DMS153 treated with DMSO at 0.1 percent for 48 hours (cell line): ENCODE results near the gene CFAP251.
"Not testable (repeated sequence)": the region's sequence is repeated elsewhere in the genome, so short reads cannot be mapped to it uniquely, and the experiment has no call there.

Experiments
- DNase-seq: peaks from one replicate; lab custom pipeline; 2025; ENCODE audit not compliant: unreplicated experiment; lab: John Stamatoyannopoulos, UW

CFAP251 gene

GRCh38 chr12:121974026-121974985 lies 55.9 kb downstream of the CFAP251 start:
- DNase-seq, result no peak

DNA sequence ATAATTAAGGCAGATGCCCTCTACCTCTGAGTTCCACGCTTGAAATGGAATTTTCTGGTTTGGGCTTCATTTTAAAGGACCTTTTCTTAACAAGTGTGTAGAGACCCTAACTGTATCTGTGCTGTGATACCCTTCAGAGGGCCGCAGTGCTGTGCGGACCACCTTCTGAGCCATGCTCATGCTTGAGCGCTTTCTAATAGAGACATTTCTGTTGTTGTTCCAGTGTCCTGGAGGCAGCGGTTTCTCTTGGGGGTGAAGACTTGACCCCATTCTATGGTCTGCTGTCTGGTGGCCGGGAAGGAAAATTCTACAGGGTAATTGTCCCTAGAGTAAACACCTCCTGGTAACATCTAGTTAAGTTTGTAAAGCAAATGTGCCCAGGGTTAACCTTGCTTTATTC lies 56.6 kb downstream of the CFAP251 start:
- DNase-seq, result no peak

GRCh38 chr12:121976950-121977349 lies 58.6 kb downstream of the CFAP251 start:
- DNase-seq, result no peak

- DNase-seq, result no peak
Observed at GRCh38 chr12:121980191-121980891, 61.9 kb downstream of the CFAP251 start.

DNA sequence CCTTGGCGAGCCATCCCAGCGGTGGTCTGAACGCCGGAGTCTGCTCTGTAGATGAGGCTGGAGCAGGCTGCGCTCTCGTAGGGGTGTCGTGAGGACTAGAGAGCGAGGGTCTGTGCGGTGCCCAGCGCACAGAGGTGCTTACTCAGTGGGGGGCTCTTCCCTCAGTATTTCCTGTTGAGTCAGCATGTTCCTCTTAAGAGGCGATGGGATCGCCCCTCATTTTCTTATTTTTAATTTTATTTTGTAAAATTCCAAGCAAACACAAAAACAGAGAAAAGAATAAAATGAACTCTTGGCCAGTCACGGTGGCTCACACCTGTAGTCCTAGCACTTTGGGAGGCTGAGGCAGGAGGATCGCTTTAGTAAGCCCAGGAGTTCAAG lies 62.5 kb downstream of the CFAP251 start:
- DNase-seq, result no peak

DNA sequence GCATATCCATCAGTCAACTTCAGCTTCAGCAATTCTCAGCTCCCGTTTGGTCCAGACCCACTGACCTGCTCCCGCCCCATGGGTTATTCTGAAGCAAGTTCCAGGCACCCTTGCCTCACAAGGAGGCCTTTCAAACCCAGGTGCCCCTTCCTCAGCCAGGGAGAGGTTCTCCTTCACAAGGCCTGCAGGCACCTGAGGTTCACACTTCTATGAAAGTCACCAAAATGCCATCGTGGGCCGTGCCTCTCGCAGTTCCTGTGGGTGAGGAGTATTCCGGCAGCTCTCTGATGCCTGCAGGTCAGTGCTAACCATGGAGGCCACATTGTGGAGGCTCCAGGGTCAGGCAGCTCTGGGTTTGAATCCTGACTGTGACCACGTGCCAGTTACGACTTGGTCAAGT lies 63.1 kb downstream of the CFAP251 start:
- DNase-seq, result no peak

DNA sequence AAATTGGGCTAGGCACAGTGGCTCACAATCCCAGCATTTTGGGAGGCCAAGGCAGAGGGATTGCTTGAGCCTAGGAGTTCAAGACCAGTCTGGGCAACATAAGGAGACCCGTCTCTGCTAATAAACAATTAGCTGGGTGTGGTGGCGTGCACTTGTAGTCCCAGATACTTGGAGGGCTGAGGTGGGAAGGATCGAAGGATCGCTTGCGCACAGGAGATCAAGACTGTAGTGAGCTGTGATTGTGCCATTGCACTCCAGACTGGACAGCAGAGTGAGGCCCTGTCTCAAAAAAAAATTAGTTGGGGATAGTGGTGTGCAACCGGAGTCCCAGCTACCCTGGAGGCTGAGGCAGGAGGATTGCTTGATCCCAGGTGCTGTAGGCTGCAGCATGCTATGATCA lies 64.6 kb downstream of the CFAP251 start:
- no peak for DNase-seq

GRCh38 chr12:121983536-121984210 lies 65.3 kb downstream of the CFAP251 start:
- DNase-seq, result no peak

GRCh38 chr12:121986489-121987245 lies 68.3 kb downstream of the CFAP251 start:
- DNase-seq, result no peak

DNA sequence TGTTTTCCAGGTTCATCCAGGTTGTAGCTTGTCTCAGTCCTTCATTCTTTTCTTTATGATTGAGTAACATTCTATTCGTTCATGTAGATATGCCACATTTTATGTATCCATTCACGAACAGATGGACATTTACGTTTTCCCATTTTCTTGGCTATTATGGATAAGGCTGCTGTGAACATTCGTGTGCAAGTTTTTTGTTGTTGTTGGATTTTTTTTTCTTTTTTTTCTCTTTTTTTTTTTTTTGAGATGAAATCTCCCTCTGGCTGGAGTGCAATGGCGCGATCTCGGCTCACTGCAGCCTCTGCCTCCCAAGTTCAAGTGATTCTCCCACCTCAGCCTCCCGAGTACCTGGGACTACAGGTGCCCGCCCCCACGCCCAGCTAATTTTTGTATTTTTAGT lies 70.1 kb downstream of the CFAP251 start:
- DNase-seq, result not testable (repeated sequence)

GRCh38 chr12:121989276-121990113 lies 71.1 kb downstream of the CFAP251 start:
- peak; percentile 63 for DNase-seq

DNA sequence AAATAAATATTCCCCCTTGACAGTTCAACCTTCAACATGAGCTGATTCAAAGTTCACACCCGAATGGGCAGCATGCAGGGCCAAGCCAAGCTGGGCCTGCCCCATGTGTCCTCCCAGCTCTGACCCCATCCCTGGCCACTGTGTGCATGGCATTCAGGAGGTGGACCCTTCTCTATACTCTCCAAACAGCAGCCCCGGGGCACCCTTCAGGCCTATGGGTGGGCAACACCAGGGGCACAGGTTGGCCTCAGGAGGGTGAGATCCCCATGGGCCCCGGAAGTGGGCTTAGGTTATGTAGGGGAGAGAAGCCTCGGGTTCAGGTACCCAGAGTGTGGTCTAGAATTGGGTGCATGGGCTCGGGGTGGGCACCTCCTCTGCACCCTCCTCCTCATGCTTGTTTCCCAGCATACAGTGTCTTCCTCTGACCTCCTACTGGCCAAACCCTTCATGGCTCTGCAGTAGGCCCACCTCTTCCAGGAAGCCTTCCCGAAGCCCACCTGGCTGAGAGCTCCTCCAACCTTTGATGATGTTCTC lies 71.8 kb downstream of the CFAP251 start:
- no peak for DNase-seq

DNA sequence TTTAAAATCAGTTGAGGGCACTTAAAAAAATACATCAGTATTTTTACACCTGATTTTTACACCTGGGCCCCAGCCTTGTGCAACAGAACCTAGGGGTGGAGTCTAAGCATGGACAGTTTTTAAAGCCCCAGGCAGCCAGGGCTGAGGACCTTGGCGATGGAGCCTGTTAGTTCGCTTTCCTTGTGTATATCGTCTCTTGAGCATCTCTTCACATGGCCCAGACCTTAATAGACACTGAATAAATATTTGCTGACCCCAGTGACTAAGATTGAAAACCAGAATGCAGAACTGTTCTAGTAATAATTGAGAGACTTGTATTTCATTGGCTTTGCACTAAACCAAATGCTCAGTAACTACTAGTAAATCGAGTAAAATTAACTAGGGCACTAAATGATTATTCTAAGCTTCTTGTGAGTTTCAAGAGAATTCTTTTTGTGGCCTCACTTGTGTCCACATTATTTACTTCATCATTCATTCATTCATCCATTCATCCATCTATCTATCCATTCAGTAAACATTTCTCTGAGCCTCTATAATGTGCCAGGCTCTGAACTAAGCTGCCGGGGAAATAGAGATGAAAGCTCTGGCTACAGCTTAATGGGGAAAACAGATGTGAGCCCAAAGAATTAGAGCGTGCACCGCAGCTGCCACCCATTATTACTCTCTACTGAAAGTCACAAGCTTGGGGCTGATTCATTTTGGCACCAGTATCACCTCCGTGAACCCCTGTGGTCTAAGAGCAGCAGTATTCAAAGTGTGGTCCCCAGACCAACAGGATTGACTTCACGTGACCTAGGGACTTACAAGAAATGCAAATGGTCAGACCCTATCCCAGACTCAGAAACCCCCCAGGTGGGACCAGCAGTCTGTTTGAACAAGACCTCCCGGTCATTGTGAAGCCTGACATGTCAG lies 72.6 kb downstream of the CFAP251 start:
- DNase-seq, result no peak

DNA sequence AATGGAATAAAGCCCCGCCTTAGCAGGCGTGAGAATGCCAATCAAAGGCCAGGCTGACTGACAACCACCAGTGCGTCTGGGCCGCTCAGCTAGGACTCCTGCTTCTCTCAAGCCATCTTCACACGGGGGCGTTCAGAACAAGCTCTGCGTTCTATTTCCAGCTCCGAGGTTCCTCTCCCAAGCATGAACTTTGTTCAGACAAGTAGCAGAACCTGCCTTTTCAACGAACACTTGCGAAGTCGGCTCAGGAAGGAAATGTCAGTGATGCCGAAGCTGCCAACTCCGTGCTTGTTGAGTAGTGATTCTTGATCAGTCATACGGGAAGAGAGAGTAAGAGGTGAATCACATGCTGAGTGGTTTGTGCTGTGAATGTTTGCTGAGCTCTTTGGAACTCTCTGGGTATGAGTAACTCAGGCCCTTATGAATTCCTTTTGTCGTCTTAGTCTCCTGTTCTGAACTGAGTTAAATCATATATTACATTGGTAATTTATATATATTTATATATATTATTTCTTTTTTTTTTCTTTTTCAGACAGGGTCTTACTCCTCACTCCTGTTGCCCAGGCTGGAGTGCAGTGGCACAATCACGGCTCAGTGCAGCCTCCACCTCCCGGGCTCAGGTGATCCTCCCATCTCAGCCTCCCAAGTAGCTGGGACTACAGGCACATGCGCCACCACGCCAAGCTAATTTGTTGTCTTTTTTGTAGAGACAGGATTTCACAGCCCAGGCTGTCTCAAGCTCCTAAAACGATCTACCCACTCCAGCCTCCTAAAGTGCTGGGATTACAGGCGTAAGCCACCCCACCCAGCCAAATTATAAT lies 73.9 kb downstream of the CFAP251 start:
- no peak for DNase-seq

GRCh38 chr12:121996050-121996944 lies 77.9 kb downstream of the CFAP251 start:
- DNase-seq, result no peak

GRCh38 chr12:121996945-121997612 lies 78.7 kb downstream of the CFAP251 start:
- DNase-seq, result no peak
